HG03108 (cell line): Measurements from ENCODE around the gene AVL9.

ENCODE experiments used
- ATAC-seq: cut with Tn5 transposase; IDR thresholded peaks from one replicate; pipeline ENCODE4 v1.9.1; 2021; ENCODE audit warnings: moderate library complexity; ENCODE audit not compliant: unreplicated experiment

AVL9 gene

GRCh38 chr7:32532716-32533115 lies 37.4 kb downstream of the AVL9 start:
- no peak for ATAC-seq

- no peak for ATAC-seq
These were observed 38.2 kb downstream of the AVL9 start for GRCh38 chr7:32533276-32534029.

GRCh38 chr7:32535162-32535702 lies 39.9 kb downstream of the AVL9 start:
- ATAC-seq = no peak

- ATAC-seq = no peak
These were observed 40.7 kb downstream of the AVL9 start for GRCh38 chr7:32536016-32536415.

DNA sequence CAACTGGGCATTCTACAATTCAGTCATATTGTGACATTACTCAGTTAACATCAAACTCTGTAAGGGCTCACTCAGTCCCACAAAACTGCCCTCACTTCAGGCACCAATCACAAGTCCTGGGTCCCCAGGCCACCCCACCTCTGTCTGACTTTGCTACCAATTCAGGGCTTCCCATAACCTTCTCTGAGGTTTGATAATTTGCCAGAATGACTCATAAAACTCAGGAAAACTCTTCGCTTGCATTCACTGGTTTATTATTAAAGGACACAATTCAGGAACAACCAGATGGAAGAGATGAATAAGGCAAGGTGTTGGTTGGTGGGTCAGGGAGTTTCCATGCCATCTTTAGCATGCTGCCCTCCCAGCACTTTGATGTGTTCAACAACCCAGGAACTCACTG lies 41.3 kb downstream of the AVL9 start:
- ATAC-seq = no peak

DNA sequence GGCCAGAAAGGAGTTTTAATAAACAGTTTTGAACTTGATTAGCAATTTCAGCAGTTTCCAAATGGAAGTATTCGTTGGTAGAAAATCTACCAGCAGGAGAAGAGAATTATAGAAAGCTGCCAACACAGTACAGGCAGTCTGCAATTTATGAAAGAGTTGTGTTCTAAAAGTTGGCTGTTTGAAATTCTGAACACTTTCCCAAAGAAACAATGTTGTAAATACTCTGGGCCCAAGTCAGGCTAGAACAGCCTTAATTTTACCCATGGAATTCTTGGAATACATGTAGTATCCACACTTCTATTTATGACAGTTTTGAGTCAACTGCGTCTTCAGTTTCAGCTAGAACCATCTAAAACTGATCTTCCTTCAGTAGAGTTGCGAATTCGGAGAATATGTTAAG lies 42.5 kb downstream of the AVL9 start:
- ATAC-seq = no peak

- no peak for ATAC-seq
These were observed 44.1 kb downstream of the AVL9 start for GRCh38 chr7:32539366-32539765.

DNA sequence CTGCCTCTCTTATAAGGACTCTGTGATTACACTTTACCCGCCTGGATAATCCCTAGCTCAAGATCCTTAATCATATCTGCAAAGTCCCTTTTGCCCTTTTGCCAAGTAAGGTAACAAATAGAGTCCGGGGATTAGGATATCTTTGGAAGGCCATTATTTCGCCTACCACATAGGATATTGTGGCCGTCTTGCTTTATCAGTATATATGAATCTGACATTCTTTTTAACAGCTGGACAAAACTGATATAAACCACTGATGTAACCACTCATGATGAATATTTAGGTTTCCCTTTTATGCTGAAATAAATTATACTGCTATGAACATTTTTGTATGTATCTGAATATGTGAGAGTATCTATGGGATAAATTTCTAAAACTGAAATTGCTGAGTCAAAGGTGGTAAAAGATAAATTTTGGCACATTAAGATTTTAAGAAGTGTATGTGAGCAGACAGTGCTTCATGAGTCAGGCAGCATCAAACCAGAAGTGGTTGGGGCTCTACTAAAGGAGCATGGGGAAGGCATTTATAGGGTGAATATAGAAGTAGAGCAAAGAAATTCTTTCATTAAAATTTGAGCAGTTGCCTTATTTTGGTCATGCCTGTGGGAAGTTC lies 44.7 kb downstream of the AVL9 start:
- ATAC-seq = no peak

GRCh38 chr7:32542595-32542994 lies 47.3 kb downstream of the AVL9 start:
- ATAC-seq = no peak

- no peak for ATAC-seq
These were observed 64.2 kb downstream of the AVL9 start for GRCh38 chr7:32559480-32559879.

- no peak for ATAC-seq
These were observed 64.8 kb downstream of the AVL9 start for GRCh38 chr7:32560075-32560474.

DNA sequence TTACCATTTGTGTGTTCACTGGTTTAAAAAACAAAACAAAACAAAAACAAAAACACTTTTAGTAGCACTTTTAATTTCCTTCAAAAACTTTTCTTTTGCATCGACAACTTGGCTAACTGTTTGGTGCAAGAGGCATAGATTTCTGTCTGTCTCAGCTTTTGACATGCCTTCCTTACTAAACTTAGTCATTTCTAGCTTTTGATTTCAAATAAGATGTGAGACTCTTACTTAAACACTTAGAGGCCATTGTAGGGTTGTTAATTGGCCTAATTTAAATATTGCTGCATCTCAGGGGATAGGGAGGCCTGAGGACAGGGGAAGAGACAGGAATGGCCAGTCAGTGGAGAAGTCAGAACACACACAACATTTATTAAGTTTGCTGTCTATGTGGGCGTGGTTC lies 66.3 kb downstream of the AVL9 start:
- ATAC-seq = no peak

GRCh38 chr7:32564542-32564941 lies 69.3 kb downstream of the AVL9 start:
- ATAC-seq = no peak

DNA sequence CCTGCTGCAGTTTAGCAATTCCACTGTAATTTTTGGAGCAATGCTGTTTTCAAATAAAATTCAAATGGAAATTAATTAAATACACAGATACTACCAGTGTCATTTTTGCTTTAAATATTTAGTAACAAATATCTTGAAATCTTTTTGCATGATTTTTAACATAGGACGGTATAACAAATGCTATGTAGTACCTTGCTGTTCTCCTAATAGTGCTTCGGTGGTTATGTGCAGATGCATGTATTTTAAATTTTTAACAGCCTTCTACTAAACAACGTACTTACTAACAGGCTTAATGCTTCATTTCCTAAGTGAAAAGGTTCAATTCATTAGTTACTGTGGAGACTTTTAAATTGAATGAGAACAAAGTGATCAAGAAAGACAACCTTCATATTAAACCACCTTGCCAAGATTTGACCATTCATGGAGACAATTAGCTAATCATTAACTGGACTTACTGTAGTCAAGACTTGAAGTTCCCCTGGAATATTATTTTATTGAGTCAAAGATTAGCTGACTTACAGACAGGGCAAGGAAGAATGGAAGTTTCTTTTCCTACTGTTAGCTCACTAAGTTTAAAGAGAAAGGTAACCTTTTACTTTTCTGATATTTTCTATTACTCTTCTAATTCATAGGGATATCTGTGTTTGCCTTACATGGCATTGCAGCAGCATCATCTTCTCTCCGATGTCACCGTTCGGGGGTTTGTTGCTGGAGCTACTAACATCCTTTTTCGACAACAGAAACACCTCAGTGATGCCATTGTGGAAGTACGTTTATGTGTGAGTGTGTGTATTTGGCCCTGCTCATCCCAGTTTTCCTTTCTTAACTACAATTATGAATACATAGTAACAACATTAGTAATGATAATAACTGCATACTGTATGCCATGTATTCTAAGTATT lies 74.3 kb downstream of the AVL9 start:
- ATAC-seq = no peak

DNA sequence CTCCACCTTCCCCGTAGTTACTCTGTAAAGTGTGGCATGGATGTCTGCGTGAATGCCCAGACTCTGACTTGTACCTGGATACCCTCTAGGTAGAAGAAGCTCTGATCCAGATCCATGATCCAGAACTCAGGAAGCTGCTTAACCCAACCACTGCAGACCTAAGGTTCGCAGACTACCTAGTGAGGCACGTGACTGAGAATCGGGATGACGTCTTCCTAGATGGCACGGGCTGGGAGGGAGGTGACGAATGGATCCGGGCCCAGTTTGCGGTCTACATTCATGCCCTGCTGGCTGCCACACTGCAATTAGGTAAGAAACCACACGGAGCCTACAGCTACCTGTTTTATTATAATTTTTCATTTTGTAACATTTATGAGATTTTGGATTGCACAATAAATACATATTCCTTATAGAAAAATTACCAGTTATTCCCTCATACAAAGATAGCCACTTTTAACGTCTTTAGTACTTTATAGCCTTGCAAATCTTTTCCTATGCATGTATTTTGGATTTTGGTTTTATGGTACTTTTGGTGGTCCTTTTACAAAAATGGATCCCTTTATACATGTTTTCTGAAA lies 77.9 kb downstream of the AVL9 start:
- no peak for ATAC-seq

DNA sequence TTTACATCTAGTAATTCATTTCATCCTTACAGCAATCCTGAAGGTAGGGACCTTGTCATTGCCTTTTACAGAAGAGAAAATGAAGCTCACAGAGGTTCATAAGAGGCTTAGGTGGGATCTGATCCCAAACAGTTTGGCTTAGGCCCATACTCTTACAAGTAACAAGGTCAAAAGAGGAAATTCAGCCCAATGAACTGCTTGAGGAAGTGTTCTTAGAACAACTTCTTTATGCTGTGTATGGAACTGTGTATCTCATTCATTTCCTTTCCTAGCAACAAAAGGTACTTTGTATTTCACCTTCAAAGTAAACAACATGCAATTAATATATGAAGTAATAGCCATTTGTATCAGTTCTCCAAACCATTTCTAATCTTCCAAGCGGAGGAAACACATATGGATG lies 79.3 kb downstream of the AVL9 start:
- no peak for ATAC-seq

GRCh38 chr7:32577421-32577820 lies 82.1 kb downstream of the AVL9 start:
- ATAC-seq = no peak

DNA sequence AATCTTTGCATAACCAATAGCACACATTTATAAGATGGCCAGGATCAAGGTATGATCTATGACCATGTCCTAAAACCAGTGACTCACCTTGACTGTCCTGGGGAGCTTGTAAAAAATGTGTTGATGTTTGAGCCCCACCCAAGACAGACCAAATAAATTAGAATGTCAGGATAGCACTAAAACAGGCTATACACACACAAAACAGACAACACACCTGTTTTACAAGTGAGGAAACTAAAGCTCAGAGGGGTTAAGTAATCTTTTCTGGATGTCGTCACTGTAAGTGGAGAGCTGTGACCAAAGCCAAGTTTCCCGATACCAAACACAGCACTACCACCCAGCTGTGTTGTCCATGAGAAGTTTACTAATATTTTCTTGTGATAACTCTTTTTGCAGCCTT lies 84.5 kb downstream of the AVL9 start:
- no peak for ATAC-seq

GRCh38 chr7:32580646-32581045 lies 85.4 kb downstream of the AVL9 start:
- ATAC-seq = no peak

GRCh38 chr7:32582036-32582435 lies 86.7 kb downstream of the AVL9 start:
- ATAC-seq = no peak

DNA sequence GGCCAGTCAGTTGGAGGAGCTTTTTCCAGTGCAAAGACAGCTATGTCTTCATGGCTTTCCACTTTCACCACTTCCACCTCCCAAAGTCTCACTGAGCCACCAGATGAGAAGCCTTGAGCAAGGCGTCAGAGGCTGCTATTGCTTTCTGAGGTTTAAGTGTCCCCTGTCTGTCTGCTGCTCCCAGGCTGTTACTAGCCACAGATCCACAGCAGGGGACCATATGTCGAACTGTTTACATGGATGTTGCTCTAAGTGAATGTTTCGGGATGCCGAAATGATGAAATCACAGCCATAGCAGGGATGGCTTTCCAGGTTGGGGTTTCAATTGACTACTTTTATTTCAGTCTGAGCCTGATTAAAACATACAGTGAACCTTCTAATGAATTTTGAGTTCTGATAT lies 88.5 kb downstream of the AVL9 start:
- ATAC-seq = no peak
